H1 (cell line): ENCODE data around the gene DIAPH2. TPM values are rescaled to one million over a fixed set of nuclear protein-coding genes. Genes with fewer than 3 reads are reported as not detected.

Experiments used
- EGR1 ChIP-seq: IDR thresholded peaks from 2 replicates; pipeline ENCODE4 v1.6.1; 2011; ENCODE audit warnings: low read depth, low read length, borderline replicate concordance
- HDAC2 ChIP-seq, 2 experiments: fragments of 300-600 bp in 1 of 2; sonication (generic) in 1 of 2; IDR thresholded peaks; 2 replicates each; pipeline ENCODE4 v1.6.1; 2011 to 2012; ENCODE audit warnings: low read depth in 2 of 2, low read length in 2 of 2, mild to moderate bottlenecking in 2 of 2, moderate library complexity in 2 of 2, borderline replicate concordance in 1 of 2, inconsistent platforms in 1 of 2
- SP1 ChIP-seq: IDR thresholded peaks from 2 replicates; pipeline ENCODE4 v1.6.1; 2011; ENCODE audit warnings: low read depth, low read length
- YY1 ChIP-seq: IDR thresholded peaks from 2 replicates; pipeline ENCODE4 v1.6.1; 2011; ENCODE audit warnings: low read depth, mild to moderate bottlenecking, low read length
- polyA plus RNA-seq, 7 experiments: library from polyadenylated mRNA; depleted of rRNA in 3 of 7; stranded (reverse) in 5 of 7; unstranded in 2 of 7; fragments of >200 nt in 5 of 7; fragments of 200-250 nt in 2 of 7; gene quantifications; 1 replicate in 5 of 7; 2 replicates in 1 of 7; 4 replicates in 1 of 7; pipeline versions ENCODE4 v1.2.1 to v1.2.3, GENCODE V29; 2011 to 2013; ENCODE audit warnings: missing spikeins in 2 of 7, mixed read lengths in 2 of 7
- total RNA-seq: library from RNA; stranded (reverse); fragmentation: NEBNext Ultra II Directional; extraction: Animal tissue kit (Norgen Biotek cat#: 25700); gene quantifications from 2 replicates; pipeline ENCODE4 v1.2.1, GENCODE V29; 2021
- TF ChIP-seq, protein P1 (sequence below): IDR thresholded peaks from 2 replicates; pipeline ENCODE4 v1.6.1; 2011; ENCODE audit warnings: low read depth, mild to moderate bottlenecking, low read length; ENCODE audit not compliant: insufficient read depth

Gene DIAPH2
- total and polyA plus RNA-seq, 2 of the 8 experiments (the other 6 are each of a cell fraction or from before 2014, with no cell fraction given), result 4.4 to 24.3 TPM

- TF ChIP-seq, protein P1, sequence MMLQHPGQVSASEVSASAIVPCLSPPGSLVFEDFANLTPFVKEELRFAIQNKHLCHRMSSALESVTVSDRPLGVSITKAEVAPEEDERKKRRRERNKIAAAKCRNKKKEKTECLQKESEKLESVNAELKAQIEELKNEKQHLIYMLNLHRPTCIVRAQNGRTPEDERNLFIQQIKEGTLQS, result no peak
- no peak for TF ChIP-seq YY1
- TF ChIP-seq SP1, result no peak
- no peak for TF ChIP-seq HDAC2 (IDR thresholded peaks at IDR 0.05; ENCODE audit: borderline replicate concordance in 1 of 2, low read depth in 2 of 2, low read length in 2 of 2)
- TF ChIP-seq EGR1, result no peak
These were observed 581.9 kb downstream of the DIAPH2 start (continued) for GRCh38 chrX:97266406-97267121.
